Ovary (tissue), 9 donors: ENCODE data around the gene FBXL7. TPM values are rescaled to one million over a fixed set of nuclear protein-coding genes. Genes with fewer than 3 reads are reported as not detected.

ENCODE experiments used
- DNase-seq, 5 donors: peaks; one replicate each; pipeline ENCODE4 v3.0.0-alpha.2; 2019 to 2020
- H3K27ac ChIP-seq, 2 donors: fragments of 200-600 bp; one replicate each; pipeline versions ENCODE4 v1.5.1 to v1.8.0; 2019 to 2022
- H3K27me3 ChIP-seq: fragments of 200-600 bp; one replicate; pipeline ENCODE4 v1.8.0; 2022
- H3K36me3 ChIP-seq: fragments of 200-600 bp; sonication (generic); one replicate; pipeline ENCODE4 v1.5.1; 2019
- H3K4me1 ChIP-seq: one replicate; pipeline ENCODE4 v1.8.1; 2013; ENCODE audit warnings: mild to moderate bottlenecking, moderate library complexity; ENCODE audit not compliant: insufficient read depth
- H3K4me3 ChIP-seq: fragments of 200-600 bp; sonication (generic); one replicate; pipeline ENCODE4 v1.5.1; 2017
- H3K9me3 ChIP-seq, 2 donors: fragments of 200-600 bp in 1 of 2; sonication (generic) in 1 of 2; one replicate each; pipeline versions ENCODE4 v1.5.1 to v1.8.1; 2013 to 2019; ENCODE audit warnings: mild to moderate bottlenecking in 1 of 2, moderate library complexity in 1 of 2
- CTCF ChIP-seq, 3 donors: fragments of 450-650 bp in 2 of 3; fragments of 200-600 bp in 1 of 3; IDR thresholded peaks; one replicate each; pipeline versions ENCODE4 v1.5.1 to v1.8.0; 2016 to 2022; ENCODE audit warnings: antibody characterized with exemption in 3 of 3, mild to moderate bottlenecking in 1 of 3
- EP300 ChIP-seq: sonication (generic); formaldehyde crosslinking; IDR thresholded peaks from one replicate; pipeline ENCODE4 v1.6.1; 2017; ENCODE audit warnings: antibody characterized with exemption
- POLR2A ChIP-seq: fragments of 450-650 bp; IDR thresholded peaks from one replicate; pipeline ENCODE4 v1.6.1; 2017; ENCODE audit warnings: antibody characterized with exemption, mild to moderate bottlenecking, moderate library complexity
- WGBS, 3 donors: extraction: QIAGEN DNeasy Blood & Tissue Kit in 1 of 3; methylation state at CpG; one replicate each; pipeline versions ENCODE4 v1.1.5 to v1.1.7; 2013 to 2017; 5-methylcytosine and 5-hydroxymethylcytosine counted together
- intact Hi-C, 4 donors: fragments of 100-400 bp; cut with DNase I; formaldehyde crosslinking; loops; one replicate each; pipeline versions ENCODE4 v1.11.0 to v1.15.1; 2022 to 2023
- polyA plus RNA-seq, 2 donors: library from polyadenylated mRNA; stranded (reverse); fragments of 200-250 nt in 1 of 2; fragments of 350-450 nt in 1 of 2; fragmentation: Illumina TruSeq in 1 of 2; extraction: RNeasy Lipid Tissue Mini Kit (QIAGEN cat#74804) in 1 of 2; gene quantifications; one replicate each; pipeline ENCODE4 v1.2.3, GENCODE V29; 2013 to 2014
- total RNA-seq, 7 donors: library from RNA; depleted of rRNA in 2 of 7; stranded (reverse); fragments of >200 nt in 2 of 7; fragmentation: NEBNext Ultra II Directional in 3 of 7; extraction: Animal tissue kit (Norgen Biotek cat#: 25700) in 3 of 7; gene quantifications; one replicate each; pipeline versions ENCODE4 v1.1.0 to v1.2.4, GENCODE V29; 2016 to 2023
- donor health status: DM: no; HTN: no; CAD: no; lungs with moderate emphysema.
- donor health status: DM: no; HTN: no; CAD: no.
- donor health status: Bipolar disorder and iron deficiency.
- donor health status: DM: yes; HTN: yes; CAD: no.
- donor health status: DM: no; HTN: no; CAD: no.
- donor health status: DM: yes; HTN: yes; CAD: no.

FBXL7 gene
- total and polyA plus RNA-seq, 9 donors: 21.1 to 40.9 (median 29.2) TPM

- DNase-seq: no peak
- Histone ChIP-seq H3K36me3 (no peaks in the 10 kb centered on the region), H3K27ac (no peak overlapping the region), H3K4me1 (peaks cover 4% of the 10 kb centered on the region), H3K4me3 (no peak overlapping the region), H3K27me3 (no peaks in the 10 kb centered on the region), H3K9me3 (no peaks in the 10 kb centered on the region)
- intact Hi-C loops: no loop called here
- TF ChIP-seq EP300: no peak
- no peak for TF ChIP-seq CTCF (IDR thresholded peaks at IDR 0.05)
- TF ChIP-seq POLR2A: no peak
- WGBS, 3 donors: 58 to 82% (median 78%) methylated on average over 2 of the region's 2 CpGs
Measured at GRCh38 chr5:15607076-15607475, 107.1 kb downstream of the FBXL7 start.

DNA sequence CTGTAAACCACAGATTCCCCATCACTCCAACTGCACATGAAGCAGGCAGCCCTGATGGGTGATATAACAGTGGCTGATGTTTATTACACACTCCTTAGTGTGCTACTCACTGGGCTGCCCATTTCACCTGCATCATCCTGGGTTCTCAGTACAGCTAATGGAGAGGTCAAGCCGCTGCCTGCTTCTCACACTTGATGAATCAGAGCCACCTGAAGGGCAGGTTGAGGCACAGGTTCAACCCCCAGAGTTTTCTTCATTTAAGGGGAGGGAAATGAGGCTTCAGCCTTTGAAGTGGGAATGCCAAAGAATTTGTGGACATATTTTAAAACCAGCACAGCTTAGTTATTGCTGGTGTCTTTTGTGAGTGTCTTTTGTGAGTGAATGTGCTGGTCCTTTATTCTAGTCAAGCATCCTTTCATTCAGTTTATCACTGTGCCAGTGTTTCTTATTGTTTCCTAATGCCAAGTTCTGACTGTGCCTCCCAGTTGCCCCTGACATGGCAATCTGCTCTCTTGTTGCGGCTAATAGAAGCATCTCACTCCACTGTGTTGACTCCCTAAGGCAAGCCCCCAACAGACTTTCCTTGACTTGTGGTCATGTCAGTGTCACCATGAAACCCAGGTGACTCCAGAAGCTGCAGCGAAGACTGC lies 109.2 kb downstream of the FBXL7 start:
- H3K4me3 ChIP-seq: no peak overlapping the region
- H3K36me3 ChIP-seq: no peaks in the 10 kb centered on the region
- 98 to 100% (median 100%) methylated on average over 3 of the region's 3 CpGs for WGBS, 3 donors
- intact Hi-C loops: no loop called here
- no peak overlapping the region for H3K27ac ChIP-seq
- peaks cover 4% of the 10 kb centered on the region for H3K4me1 ChIP-seq
- no peak for DNase-seq
- no peak for TF ChIP-seq POLR2A
- no peaks in the 10 kb centered on the region for H3K9me3 ChIP-seq
- no peaks in the 10 kb centered on the region for H3K27me3 ChIP-seq

- TF ChIP-seq CTCF (IDR thresholded peaks at IDR 0.05): no peak
- no peak for TF ChIP-seq EP300
- TF ChIP-seq POLR2A: no peak
- intact Hi-C loops: no loop called here
- no peaks in the 10 kb centered on the region for H3K27me3 ChIP-seq
- H3K36me3 ChIP-seq: no peaks in the 10 kb centered on the region
- no peak overlapping the region for H3K27ac ChIP-seq
- peaks cover 5% of the 10 kb centered on the region for H3K4me1 ChIP-seq
- 92 to 93% (median 92%) methylated on average over 2 of the region's 2 CpGs for WGBS, 3 donors
- DNase-seq: no peak
- H3K4me3 ChIP-seq: no peak overlapping the region
- no peaks in the 10 kb centered on the region for H3K9me3 ChIP-seq
Measured at GRCh38 chr5:15610216-15610615, 110.2 kb downstream of the FBXL7 start.

- Histone ChIP-seq H3K27ac (no peak overlapping the region), H3K27me3 (no peaks in the 10 kb centered on the region), H3K36me3 (no peaks in the 10 kb centered on the region), H3K9me3 (no peaks in the 10 kb centered on the region), H3K4me3 (no peak overlapping the region), H3K4me1 (peaks cover 7% of the 10 kb centered on the region)
- DNase-seq: no peak
- WGBS, 3 donors: 93 to 100% (median 97%) methylated on average over 2 of the region's 2 CpGs
- intact Hi-C loops: no loop called here
- TF ChIP-seq EP300 (no peak), CTCF (IDR thresholded peaks at IDR 0.05) (no peak), POLR2A (no peak)
Measured at GRCh38 chr5:15611008-15611407, 111.0 kb downstream of the FBXL7 start.

- no peak overlapping the region for H3K27ac ChIP-seq
- H3K36me3 ChIP-seq: no peaks in the 10 kb centered on the region
Measured at GRCh38 chr5:15612915-15613635, 113.1 kb downstream of the FBXL7 start.

More at GRCh38 chr5:15612915-15613635, 113.1 kb downstream of the FBXL7 start:
- WGBS, 3 donors: 87 to 93% (median 89%) methylated on average over 1 of the region's 1 CpG
- no peak for TF ChIP-seq EP300
- no peak for TF ChIP-seq POLR2A
- no peak for TF ChIP-seq CTCF (IDR thresholded peaks at IDR 0.05)
- H3K9me3 ChIP-seq: no peaks in the 10 kb centered on the region
- no peak overlapping the region for H3K4me3 ChIP-seq
- no peak for DNase-seq
- intact Hi-C loops: no loop called here
- H3K4me1 ChIP-seq: peaks cover 4% of the 10 kb centered on the region
- H3K27me3 ChIP-seq: no peaks in the 10 kb centered on the region
